ENCODE data around the gene COL4A6.

COL4A6 gene

DNA sequence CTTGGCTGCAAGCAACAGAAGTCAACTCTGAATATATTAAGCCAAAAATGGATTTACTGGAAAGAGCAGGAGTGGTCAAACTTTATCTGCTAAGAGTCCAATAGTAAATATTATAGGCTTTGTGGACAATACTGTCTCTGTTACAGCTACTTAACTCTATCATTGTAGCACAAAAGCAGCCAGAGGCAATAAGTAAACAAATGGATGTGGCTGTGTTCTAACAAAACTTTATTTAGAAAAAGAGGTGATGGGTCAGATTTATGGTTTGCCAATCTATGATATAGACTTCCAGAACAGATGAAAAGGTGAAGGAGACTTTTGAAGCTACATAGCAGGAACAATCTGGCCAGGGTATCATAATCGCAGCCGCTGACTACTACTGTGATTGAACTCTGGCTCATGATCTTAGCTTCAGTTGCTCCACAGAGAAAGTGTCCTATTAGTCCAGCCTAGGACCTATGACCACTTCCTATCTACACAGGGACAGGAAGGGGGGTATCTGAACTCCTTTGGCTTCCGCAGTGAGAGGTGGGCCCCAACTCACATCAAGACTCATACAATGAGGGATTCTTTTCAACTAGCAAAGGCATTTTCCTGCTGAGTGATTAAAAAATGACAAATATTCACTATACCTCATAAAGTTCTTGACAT is 191.8 kb downstream of the COL4A6 start:
- Histone ChIP-seq H3K4me2 (ENCODE audit: low read length) (no peak overlapping the region), H4K20me1 (ENCODE audit: control insufficient read depth, insufficient read depth, low read depth, low read length) (no peaks in the 10 kb centered on the region), H3K4me1 (ENCODE audit: control insufficient read depth, low read length) (no peaks in the 10 kb centered on the region), H3K9me2 (replicated peaks; ENCODE audit: control insufficient read depth, low read length) (no peaks in the 10 kb centered on the region), H3K9me3 (ENCODE audit: control insufficient read depth, insufficient read depth, low read length) (no peaks in the 10 kb centered on the region), H3K79me2 (ENCODE audit: control insufficient read depth, low read length) (no peaks in the 10 kb centered on the region), H3K27ac (ENCODE audit: low read depth, low read length) (no peak overlapping the region), H3K36me3 (ENCODE audit: control insufficient read depth, low read length) (no peaks in the 10 kb centered on the region), H3K27me3 (ENCODE audit: control insufficient read depth, low read length) (no peaks in the 10 kb centered on the region), H3K4me3 (ENCODE audit: low read length) (no peak overlapping the region), H3F3A (ENCODE audit: control insufficient read depth, insufficient read depth) (no peaks in the 10 kb centered on the region)
- TF ChIP-seq EZH2phosphoT487 (IDR thresholded peaks at IDR 0.05; ENCODE audit: borderline replicate concordance, low read length) = no peak
- TF ChIP-seq, protein P1, sequence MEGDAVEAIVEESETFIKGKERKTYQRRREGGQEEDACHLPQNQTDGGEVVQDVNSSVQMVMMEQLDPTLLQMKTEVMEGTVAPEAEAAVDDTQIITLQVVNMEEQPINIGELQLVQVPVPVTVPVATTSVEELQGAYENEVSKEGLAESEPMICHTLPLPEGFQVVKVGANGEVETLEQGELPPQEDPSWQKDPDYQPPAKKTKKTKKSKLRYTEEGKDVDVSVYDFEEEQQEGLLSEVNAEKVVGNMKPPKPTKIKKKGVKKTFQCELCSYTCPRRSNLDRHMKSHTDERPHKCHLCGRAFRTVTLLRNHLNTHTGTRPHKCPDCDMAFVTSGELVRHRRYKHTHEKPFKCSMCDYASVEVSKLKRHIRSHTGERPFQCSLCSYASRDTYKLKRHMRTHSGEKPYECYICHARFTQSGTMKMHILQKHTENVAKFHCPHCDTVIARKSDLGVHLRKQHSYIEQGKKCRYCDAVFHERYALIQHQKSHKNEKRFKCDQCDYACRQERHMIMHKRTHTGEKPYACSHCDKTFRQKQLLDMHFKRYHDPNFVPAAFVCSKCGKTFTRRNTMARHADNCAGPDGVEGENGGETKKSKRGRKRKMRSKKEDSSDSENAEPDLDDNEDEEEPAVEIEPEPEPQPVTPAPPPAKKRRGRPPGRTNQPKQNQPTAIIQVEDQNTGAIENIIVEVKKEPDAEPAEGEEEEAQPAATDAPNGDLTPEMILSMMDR (IDR thresholded peaks at IDR 0.05; ENCODE audit: low read depth, low read length, poor library complexity, severe bottlenecking) = no peak

DNA sequence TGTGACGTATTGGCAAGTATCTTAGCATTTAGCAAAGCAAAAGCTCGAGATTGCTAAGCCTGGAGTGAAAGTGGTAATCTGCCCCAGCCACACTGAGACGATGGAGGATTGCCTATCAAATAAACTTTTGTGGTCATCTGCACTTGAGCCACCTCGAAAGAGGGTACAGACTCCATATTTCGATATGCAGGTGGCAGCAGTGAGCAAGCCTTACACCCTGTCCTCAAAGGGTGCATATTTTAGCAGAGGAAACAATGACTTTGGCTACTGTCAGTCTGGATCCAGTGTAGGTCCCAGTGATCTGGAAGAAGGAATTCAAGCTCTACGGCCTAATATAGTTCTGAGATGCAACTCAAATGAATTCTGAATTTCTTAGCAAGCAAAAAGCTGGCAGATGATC is 192.8 kb downstream of the COL4A6 start:
- H3K36me3 ChIP-seq (ENCODE audit: control insufficient read depth, low read length) = no peaks in the 10 kb centered on the region
- H3F3A ChIP-seq (ENCODE audit: control insufficient read depth, insufficient read depth) = no peaks in the 10 kb centered on the region
- no peak overlapping the region for H3K4me2 ChIP-seq (ENCODE audit: low read length)
- H3K4me3 ChIP-seq (ENCODE audit: low read length) = no peak overlapping the region
- no peaks in the 10 kb centered on the region for H3K9me3 ChIP-seq (ENCODE audit: control insufficient read depth, insufficient read depth, low read length)
- no peaks in the 10 kb centered on the region for H3K27me3 ChIP-seq (ENCODE audit: control insufficient read depth, low read length)
- TF ChIP-seq, protein P1 (IDR thresholded peaks at IDR 0.05; ENCODE audit: low read depth, low read length, poor library complexity, severe bottlenecking) = no peak
- no peak for TF ChIP-seq EZH2phosphoT487 (IDR thresholded peaks at IDR 0.05; ENCODE audit: borderline replicate concordance, low read length)
- H4K20me1 ChIP-seq (ENCODE audit: control insufficient read depth, insufficient read depth, low read depth, low read length) = no peaks in the 10 kb centered on the region
- no peaks in the 10 kb centered on the region for H3K79me2 ChIP-seq (ENCODE audit: control insufficient read depth, low read length)
- H3K27ac ChIP-seq (ENCODE audit: low read depth, low read length) = no peak overlapping the region
- no peaks in the 10 kb centered on the region for H3K9me2 ChIP-seq (replicated peaks; ENCODE audit: control insufficient read depth, low read length)
- no peaks in the 10 kb centered on the region for H3K4me1 ChIP-seq (ENCODE audit: control insufficient read depth, low read length)

GRCh38 chrX:108235986-108236385 is 202.2 kb downstream of the COL4A6 start:
- no peaks in the 10 kb centered on the region for H4K20me1 ChIP-seq (ENCODE audit: control insufficient read depth, insufficient read depth, low read depth, low read length)
- H3K27ac ChIP-seq (ENCODE audit: low read depth, low read length) = no peak overlapping the region
- no peaks in the 10 kb centered on the region for H3K27me3 ChIP-seq (ENCODE audit: control insufficient read depth, low read length)
- H3K79me2 ChIP-seq (ENCODE audit: control insufficient read depth, low read length) = no peaks in the 10 kb centered on the region
- TF ChIP-seq, protein P1 (IDR thresholded peaks at IDR 0.05; ENCODE audit: low read depth, low read length, poor library complexity, severe bottlenecking) = no peak
- TF ChIP-seq EZH2phosphoT487 (IDR thresholded peaks at IDR 0.05; ENCODE audit: borderline replicate concordance, low read length) = no peak
- H3F3A ChIP-seq (ENCODE audit: control insufficient read depth, insufficient read depth) = no peaks in the 10 kb centered on the region
- H3K4me1 ChIP-seq (ENCODE audit: control insufficient read depth, low read length) = no peaks in the 10 kb centered on the region
- H3K4me3 ChIP-seq (ENCODE audit: low read length) = no peak overlapping the region
- H3K4me2 ChIP-seq (ENCODE audit: low read length) = no peak overlapping the region
- no peaks in the 10 kb centered on the region for H3K9me2 ChIP-seq (replicated peaks; ENCODE audit: control insufficient read depth, low read length)
- H3K9me3 ChIP-seq (ENCODE audit: control insufficient read depth, insufficient read depth, low read length) = no peaks in the 10 kb centered on the region
- no peaks in the 10 kb centered on the region for H3K36me3 ChIP-seq (ENCODE audit: control insufficient read depth, low read length)

Data from DOHH2 (cell line).